ENCODE measurements around the gene SLC4A8.

Gene SLC4A8

GRCh38 chr12:51538599-51538998 lies 114.0 kb downstream of the SLC4A8 start:
- TF ChIP-seq CTCF (conservative IDR thresholded peaks at IDR 0.05; ENCODE audit: control insufficient read depth, insufficient read depth, low read depth, low read length), result no peak
- H3K4me3 ChIP-seq (ENCODE audit: control insufficient read depth, low read depth, low read length), result no peak overlapping the region
- no peak for DNase-seq (ENCODE audit: low read depth)

GRCh38 chr12:51540996-51541395 lies 116.4 kb downstream of the SLC4A8 start:
- no peak for DNase-seq (ENCODE audit: low read depth)
- no peak for TF ChIP-seq CTCF (conservative IDR thresholded peaks at IDR 0.05; ENCODE audit: control insufficient read depth, insufficient read depth, low read depth, low read length)
- H3K4me3 ChIP-seq (ENCODE audit: control insufficient read depth, low read depth, low read length), result no peak overlapping the region

GRCh38 chr12:51546097-51546496 lies 121.5 kb downstream of the SLC4A8 start:
- no peak for TF ChIP-seq CTCF (conservative IDR thresholded peaks at IDR 0.05; ENCODE audit: control insufficient read depth, insufficient read depth, low read depth, low read length)
- no peak overlapping the region for H3K4me3 ChIP-seq (ENCODE audit: control insufficient read depth, low read depth, low read length)
- no peak for DNase-seq (ENCODE audit: low read depth)

DNA sequence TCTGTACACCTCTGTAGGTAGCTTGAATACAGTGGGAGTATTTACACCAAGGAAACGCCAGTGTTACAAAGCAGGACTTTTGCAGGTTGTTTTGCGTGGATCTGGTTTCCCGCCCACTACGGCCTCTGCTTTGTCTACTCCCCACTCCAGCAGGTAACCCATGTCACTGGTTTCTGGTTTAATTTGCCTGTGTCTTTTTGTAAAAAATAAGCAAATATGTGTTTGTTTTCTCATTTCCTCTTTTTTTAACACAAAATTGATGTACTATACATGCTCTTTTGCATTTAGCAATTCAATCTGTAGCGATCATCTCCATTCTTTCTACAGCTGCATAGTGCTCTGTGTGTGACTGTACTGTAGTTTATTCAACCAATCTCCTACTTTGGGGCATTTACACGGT lies 123.0 kb downstream of the SLC4A8 start:
- TF ChIP-seq CTCF (conservative IDR thresholded peaks at IDR 0.05; ENCODE audit: control insufficient read depth, insufficient read depth, low read depth, low read length), result no peak

DNA sequence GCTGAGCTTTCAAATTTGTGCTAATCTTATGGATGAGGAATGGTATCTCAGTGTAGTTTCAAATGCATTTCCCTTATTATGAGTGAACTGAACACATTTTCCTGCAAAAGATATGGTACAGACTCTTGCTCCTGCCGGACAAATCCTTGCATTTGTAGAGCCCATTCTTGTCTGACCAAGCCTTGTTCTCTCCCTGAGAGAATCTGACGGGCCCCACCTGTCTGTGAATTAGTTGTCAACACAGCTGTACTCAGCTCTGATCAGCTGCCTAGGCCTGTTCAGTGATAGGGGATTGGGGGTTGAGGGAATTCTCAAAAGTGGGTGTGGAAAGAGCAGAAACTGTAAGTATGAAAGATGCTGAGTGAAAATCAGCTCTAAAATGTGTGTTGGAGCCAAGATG lies 123.6 kb downstream of the SLC4A8 start:
- no peak for TF ChIP-seq CTCF (conservative IDR thresholded peaks at IDR 0.05; ENCODE audit: control insufficient read depth, insufficient read depth, low read depth, low read length)

More for the DNA sequence above, 123.0 kb downstream of the SLC4A8 start:
- no peak for DNase-seq (ENCODE audit: low read depth)
- H3K4me3 ChIP-seq (ENCODE audit: control insufficient read depth, low read depth, low read length), result no peak overlapping the region

GRCh38 chr12:51549637-51550036 lies 125.0 kb downstream of the SLC4A8 start:
- TF ChIP-seq CTCF (conservative IDR thresholded peaks at IDR 0.05; ENCODE audit: control insufficient read depth, insufficient read depth, low read depth, low read length), result no peak
- peak; percentile 63 for DNase-seq (ENCODE audit: low read depth)
- no peak overlapping the region for H3K4me3 ChIP-seq (ENCODE audit: control insufficient read depth, low read depth, low read length)

More for the DNA sequence above, 123.6 kb downstream of the SLC4A8 start:
- DNase-seq (ENCODE audit: low read depth), result no peak
- H3K4me3 ChIP-seq (ENCODE audit: control insufficient read depth, low read depth, low read length), result no peak overlapping the region
